Suppressor macrophage treated with lipopolysaccharide for 4 hours (primary cell): ENCODE results near the gene TM4SF20.
"Not testable (repeated sequence)": the region's sequence is repeated elsewhere in the genome, so short reads cannot be mapped to it uniquely, and the experiment has no call there.

Experiments used
- DNase-seq: peaks from one replicate; pipeline ENCODE4 v3.0.0-alpha.2; 2020

The TM4SF20 gene

GRCh38 chr2:227366769-227367426 lies 12.2 kb downstream of the TM4SF20 start:
- peak; percentile 34 for DNase-seq

GRCh38 chr2:227365833-227366232 lies 13.3 kb downstream of the TM4SF20 start:
- DNase-seq: no peak

GRCh38 chr2:227364585-227365263 lies 14.4 kb downstream of the TM4SF20 start:
- DNase-seq: not testable (repeated sequence)

GRCh38 chr2:227363756-227364155 lies 15.3 kb downstream of the TM4SF20 start:
- peak; percentile 49 for DNase-seq

- DNase-seq: no peak
These were observed 18.8 kb downstream of the TM4SF20 start for GRCh38 chr2:227360351-227360750.

GRCh38 chr2:227351639-227352038 lies 27.5 kb downstream of the TM4SF20 start:
- DNase-seq: no peak

- no peak for DNase-seq
These were observed 29.0 kb downstream of the TM4SF20 start for GRCh38 chr2:227349989-227350612.

- DNase-seq: no peak
These were observed 30.8 kb downstream of the TM4SF20 start for GRCh38 chr2:227348324-227348723.

GRCh38 chr2:227347117-227347516 lies 32.0 kb downstream of the TM4SF20 start:
- DNase-seq: no peak

- DNase-seq: no peak
These were observed 34.9 kb downstream of the TM4SF20 start for GRCh38 chr2:227344231-227344630.

- no peak for DNase-seq
These were observed 37.6 kb downstream of the TM4SF20 start for GRCh38 chr2:227341553-227341952.

- DNase-seq: no peak
These were observed 39.0 kb downstream of the TM4SF20 start for GRCh38 chr2:227340106-227340505.

GRCh38 chr2:227339098-227339599 lies 40.0 kb downstream of the TM4SF20 start:
- DNase-seq: no peak

- DNase-seq: no peak
These were observed 41.7 kb downstream of the TM4SF20 start for GRCh38 chr2:227337442-227337841.

GRCh38 chr2:227335713-227336112 lies 43.4 kb downstream of the TM4SF20 start:
- peak; percentile 35 for DNase-seq

- DNase-seq: no peak
These were observed 52.3 kb downstream of the TM4SF20 start for GRCh38 chr2:227326783-227327182.

GRCh38 chr2:227325839-227326195 lies 53.3 kb downstream of the TM4SF20 start:
- DNase-seq: peak; percentile 45

- peak; percentile 95 for DNase-seq
These were observed 53.9 kb downstream of the TM4SF20 start, which contains the start of gene MFF for GRCh38 chr2:227324995-227325838. TSS of gene MFF (plus strand) at chr2:227325251. CDS start at chr2:227330666, 5,415 bp downstream.

- DNase-seq: no peak
These were observed 54.5 kb downstream of the TM4SF20 start for GRCh38 chr2:227324642-227324994.

GRCh38 chr2:227323818-227324217 lies 55.3 kb downstream of the TM4SF20 start:
- no peak for DNase-seq

GRCh38 chr2:227322530-227323205 lies 56.4 kb downstream of the TM4SF20 start:
- no peak for DNase-seq

- no peak for DNase-seq
These were observed 58.6 kb downstream of the TM4SF20 start for GRCh38 chr2:227320305-227321094.
